OCI-LY7 (cell line): ENCODE measurements around the gene DLGAP1. TPM values are rescaled to one million over a fixed set of nuclear protein-coding genes. Genes with fewer than 3 reads are reported as not detected.

ENCODE experiments used
- BruUV-seq: library from RNA; stranded (reverse); fragments of 400-500 nt; replicated peaks from 2 replicates; lab custom pipeline; 2021; lab: Mats Ljungman, UMichigan
- CTCF ChIA-PET: fragments of 300-600 bp; sonication (Branson Sonifier 250); formaldehyde crosslinking; loops from one replicate; lab custom pipeline; 2022; ENCODE audit warnings: antibody characterized with exemption; ENCODE audit not compliant: unreplicated experiment; lab: Charles Lee
- POLR2A ChIA-PET: fragments of 300-600 bp; sonication (Branson Sonifier 250); formaldehyde crosslinking; loops from one replicate; lab custom pipeline; 2022; ENCODE audit warnings: antibody characterized with exemption; lab: Charles Lee
- DNase-seq: peaks from one replicate; pipeline ENCODE4 v3.0.0-alpha.2; 2015; ENCODE audit warnings: low spot score
- H2AFZ ChIP-seq: fragments of 200-600 bp; sonication (generic), shearing (Covaris generic); 2 replicates; pipeline ENCODE4 v1.6.1; 2014; ENCODE audit warnings: mild to moderate bottlenecking, antibody characterized with exemption, low read length, moderate library complexity
- H3K27ac ChIP-seq: fragments of 200-600 bp; sonication (generic); 2 replicates; pipeline ENCODE4 v1.5.1; 2014; ENCODE audit warnings: mixed run types, low read depth, mild to moderate bottlenecking, moderate library complexity, low read length, inconsistent platforms; ENCODE audit not compliant: poor library complexity, severe bottlenecking
- H3K36me3 ChIP-seq: fragments of 200-600 bp; sonication (generic); 2 replicates; pipeline ENCODE4 v1.6.1; 2014; ENCODE audit warnings: mild to moderate bottlenecking, antibody characterized with exemption, low read length, moderate library complexity, mixed read lengths; ENCODE audit not compliant: insufficient read depth
- H3K4me1 ChIP-seq: fragments of 200-600 bp; sonication (generic); 2 replicates; pipeline ENCODE4 v1.5.1; 2014; ENCODE audit warnings: mild to moderate bottlenecking, low read length; ENCODE audit not compliant: insufficient read depth, poor library complexity, severe bottlenecking
- H3K4me2 ChIP-seq: fragments of 200-600 bp; sonication (generic); 2 replicates; pipeline ENCODE4 v1.6.1; 2014; ENCODE audit warnings: mild to moderate bottlenecking, low read length
- H3K4me3 ChIP-seq: fragments of 200-600 bp; sonication (generic); 2 replicates; pipeline ENCODE4 v1.5.1; 2014; ENCODE audit warnings: mild to moderate bottlenecking, low read depth, low read length; ENCODE audit not compliant: poor library complexity, severe bottlenecking
- H3K79me2 ChIP-seq: fragments of 200-600 bp; sonication (generic); 2 replicates; pipeline ENCODE4 v1.6.1; 2016; ENCODE audit warnings: low read depth, mild to moderate bottlenecking, low read length, moderate library complexity, mixed read lengths; ENCODE audit not compliant: insufficient read depth
- H3K9me2 ChIP-seq: fragments of 200-600 bp; sonication (generic); 2 replicates; pipeline ENCODE4 v1.6.1; 2016; ENCODE audit warnings: mild to moderate bottlenecking, low read length, mixed read lengths; ENCODE audit not compliant: insufficient read depth
- H3K9me3 ChIP-seq: fragments of 200-600 bp; sonication (generic); 2 replicates; pipeline ENCODE4 v1.6.1; 2014; ENCODE audit warnings: mild to moderate bottlenecking, mixed run types, low read length, mixed read lengths
- H4K20me1 ChIP-seq: fragments of 200-600 bp; sonication (generic); 2 replicates; pipeline ENCODE4 v1.6.1; 2014; ENCODE audit warnings: mild to moderate bottlenecking, antibody characterized with exemption, low read length, moderate library complexity, mixed read lengths; ENCODE audit not compliant: insufficient read depth
- CTCF ChIP-seq: fragments of 200-600 bp; sonication (generic); conservative IDR thresholded peaks from 2 replicates; pipeline ENCODE4 v1.5.1; 2014; ENCODE audit warnings: mild to moderate bottlenecking, antibody characterized with exemption, low read length, moderate library complexity, mixed read lengths
- EZH2phosphoT487 ChIP-seq: fragments of 200-600 bp; sonication (generic); IDR thresholded peaks from 2 replicates; pipeline ENCODE4 v1.6.1; 2018; ENCODE audit warnings: low read depth, borderline replicate concordance, mild to moderate bottlenecking, mixed run types, antibody characterized with exemption, low read length, moderate library complexity, mixed read lengths
- intact Hi-C: fragments of 100-400 bp; cut with micrococcal nuclease; formaldehyde crosslinking; loops from one replicate; pipeline ENCODE4 v1.10.0; 2022; ENCODE audit not compliant: unreplicated experiment
- total RNA-seq, 2 experiments: library from RNA; depleted of rRNA in 1 of 2; stranded (reverse); fragments of >200 nt in 1 of 2; shearing (Covaris generic) in 1 of 2; gene quantifications; 2 replicates each; pipeline ENCODE4 v1.2.3, GENCODE V29; 2014 to 2022

DLGAP1 gene
- total RNA-seq, 2 experiments from 2014 or later = 0.22 TPM; not detected in 1

- Histone ChIP-seq H3K4me3 (no peak overlapping the region), H3K27ac (no peak overlapping the region), H4K20me1 (no peaks in the 10 kb centered on the region), H3K36me3 (no peaks in the 10 kb centered on the region), H3K9me3 (peaks cover 40% of the 10 kb centered on the region), H3K79me2 (no peaks in the 10 kb centered on the region), H2AFZ (no peak overlapping the region), H3K4me1 (no peaks in the 10 kb centered on the region), H3K9me2 (no peaks in the 10 kb centered on the region), H3K4me2 (no peak overlapping the region)
- BruUV-seq = no TSS peak
- ChIA-PET POLR2A (interaction anchor here (0.6 kb wide), 2 partner anchors 12 to 48 kb away, joined by 3 to 4 read pairs; no protein-coding TSS in a partner anchor), CTCF (no interaction called here)
- no peak for TF ChIP-seq CTCF
- TF ChIP-seq EZH2phosphoT487 = no peak
- intact Hi-C loops = no loop called here
- no peak for DNase-seq
These were observed 391.6 kb downstream of the DLGAP1 start for GRCh38 chr18:4063545-4063944.

- DNase-seq = peak; percentile 31
- intact Hi-C loops = no loop called here
- POLR2A ChIA-PET = no interaction called here
These were observed 394.5 kb downstream of the DLGAP1 start for GRCh38 chr18:4060427-4061281.

More at GRCh38 chr18:4060427-4061281, 394.5 kb downstream of the DLGAP1 start:
- Histone ChIP-seq H3K9me3 (peaks cover 32% of the 10 kb centered on the region), H3K36me3 (no peaks in the 10 kb centered on the region), H3K79me2 (no peaks in the 10 kb centered on the region), H4K20me1 (no peaks in the 10 kb centered on the region), H3K9me2 (no peaks in the 10 kb centered on the region), H3K27ac (no peak overlapping the region), H3K4me1 (no peaks in the 10 kb centered on the region), H2AFZ (no peak overlapping the region), H3K4me2 (no peak overlapping the region), H3K4me3 (no peak overlapping the region)
- no TSS peak for BruUV-seq
- TF ChIP-seq CTCF = no peak
- no peak for TF ChIP-seq EZH2phosphoT487
- CTCF ChIA-PET = no interaction called here
